KBM-7 (cell line): ENCODE data around the gene CCDC82.
A peak's percentile ranks its signal among the peaks of the same experiment; 100 is the strongest.

ENCODE experiments used
- DNase-seq: peaks from one replicate; pipeline ENCODE4 v3.0.0-alpha.2; 2015
- in situ Hi-C: fragments of 300-500 bp; cut with MboI; formaldehyde crosslinking; loops from 2 replicates; pipeline ENCODE4 v1.14.3; 2020; ENCODE audit warnings: low sequenced_read_pairs, low pct_unique_long_range_greater_than_20kb, mixed read lengths

The CCDC82 gene

DNA sequence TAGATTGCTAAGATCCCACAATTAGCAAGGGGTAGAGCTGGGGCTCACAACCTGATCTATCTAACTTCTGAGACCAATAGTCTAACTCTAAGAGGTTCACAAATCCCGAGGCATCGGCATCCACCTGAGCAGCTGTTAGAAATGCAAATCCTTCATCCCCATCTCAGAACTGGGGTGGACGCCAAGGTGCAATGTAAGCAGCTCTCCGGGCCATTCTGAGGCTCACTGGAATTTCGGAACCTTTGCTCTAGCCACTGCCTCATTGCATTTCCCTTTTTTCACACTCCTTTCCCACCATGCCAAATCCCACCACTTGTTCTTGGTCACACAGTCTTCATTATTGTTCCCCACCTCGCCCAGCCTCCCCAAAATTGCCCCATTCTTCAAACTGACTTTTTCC lies 76.5 kb downstream of the CCDC82 start:
- in situ Hi-C loops, result no loop called here
- DNase-seq, result peak; percentile 33

DNA sequence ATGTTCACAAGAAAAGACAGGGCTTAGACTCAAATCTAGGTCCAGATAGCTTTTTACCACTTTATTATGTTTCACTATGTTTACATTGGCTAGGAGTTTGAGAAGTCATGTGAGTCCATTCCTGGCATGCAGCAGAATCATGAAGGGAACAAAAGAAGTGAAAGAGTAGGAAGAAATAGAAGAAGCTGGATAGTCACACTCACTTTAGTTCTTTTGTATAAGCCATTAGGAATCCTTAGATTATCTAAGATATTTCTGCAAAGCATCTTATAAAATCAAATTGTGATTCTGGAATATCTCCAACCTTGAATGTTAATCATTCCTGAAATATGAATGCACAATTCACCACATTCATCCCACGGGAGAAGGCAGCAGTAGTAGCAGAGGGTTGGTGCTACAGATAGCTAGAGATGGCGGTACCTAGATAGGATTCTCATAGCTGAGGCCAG lies 78.6 kb downstream of the CCDC82 start:
- in situ Hi-C loops, result no loop called here
- no peak for DNase-seq

DNA sequence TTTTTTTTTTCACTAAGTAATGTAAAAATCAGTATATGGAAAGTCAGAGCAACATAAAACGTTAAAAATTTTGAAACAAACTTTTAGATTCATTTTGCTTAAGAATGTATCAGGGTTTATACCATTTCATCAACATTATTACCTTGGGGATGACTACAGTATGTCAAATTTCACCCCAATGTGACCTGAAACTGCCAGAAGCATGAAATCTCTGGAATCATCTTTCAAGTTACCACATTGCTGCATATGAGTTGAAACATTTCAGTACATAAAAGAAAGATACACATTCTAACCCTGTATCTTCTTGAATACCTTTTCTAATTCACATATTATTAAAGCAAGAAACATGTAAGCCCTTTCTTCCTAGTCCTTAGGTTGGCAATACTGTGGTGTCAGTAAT lies 79.5 kb downstream of the CCDC82 start:
- no peak for DNase-seq
- in situ Hi-C loops, result no loop called here

DNA sequence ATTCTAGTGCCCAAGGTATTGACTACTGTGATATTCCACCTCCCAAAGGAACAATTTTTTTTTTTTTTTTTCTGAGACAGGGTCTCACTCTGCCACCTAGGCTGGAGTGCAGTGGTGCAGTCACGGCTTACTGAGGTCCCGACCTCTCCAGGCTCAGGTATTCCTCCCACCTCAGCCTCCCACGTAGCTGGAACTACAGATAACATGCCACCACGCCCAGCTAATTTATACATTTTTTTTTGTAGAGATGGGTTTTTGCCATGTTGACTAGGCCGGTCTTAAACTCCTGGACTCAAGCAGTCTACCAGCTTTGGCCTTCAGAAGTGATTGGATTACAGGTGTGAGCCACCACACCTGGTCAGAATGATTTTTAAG lies 80.1 kb downstream of the CCDC82 start:
- in situ Hi-C loops, result no loop called here
- no peak for DNase-seq

DNA sequence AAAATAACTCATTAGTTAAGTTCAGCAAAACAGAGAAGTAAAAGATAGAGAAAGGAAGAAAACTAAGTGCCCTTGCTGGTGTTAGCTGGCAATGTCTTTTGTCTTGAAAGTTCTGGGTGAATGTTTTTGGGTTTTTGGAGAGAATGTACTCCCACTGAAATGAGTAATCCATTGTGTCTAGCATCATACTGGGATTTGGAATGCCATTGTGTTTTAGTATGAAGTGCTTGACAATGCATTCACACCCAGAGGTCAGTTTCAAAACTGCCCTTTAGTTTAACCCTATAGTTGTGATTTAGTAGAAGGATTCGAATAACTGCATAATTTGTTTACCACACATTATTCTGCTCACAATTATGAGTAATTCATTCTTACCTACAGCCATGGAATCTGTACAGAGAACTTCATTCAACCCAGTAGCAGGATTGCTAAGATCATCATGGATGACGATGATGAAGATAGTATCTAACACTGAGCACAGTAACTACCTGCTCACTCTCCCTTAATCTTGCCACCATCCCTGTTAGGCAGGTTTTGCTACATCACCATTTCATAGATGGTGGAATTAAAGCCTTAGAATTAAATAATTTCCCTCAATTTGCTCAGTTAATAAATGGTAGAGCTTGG lies 80.6 kb downstream of the CCDC82 start:
- in situ Hi-C loops, result no loop called here
- no peak for DNase-seq

DNA sequence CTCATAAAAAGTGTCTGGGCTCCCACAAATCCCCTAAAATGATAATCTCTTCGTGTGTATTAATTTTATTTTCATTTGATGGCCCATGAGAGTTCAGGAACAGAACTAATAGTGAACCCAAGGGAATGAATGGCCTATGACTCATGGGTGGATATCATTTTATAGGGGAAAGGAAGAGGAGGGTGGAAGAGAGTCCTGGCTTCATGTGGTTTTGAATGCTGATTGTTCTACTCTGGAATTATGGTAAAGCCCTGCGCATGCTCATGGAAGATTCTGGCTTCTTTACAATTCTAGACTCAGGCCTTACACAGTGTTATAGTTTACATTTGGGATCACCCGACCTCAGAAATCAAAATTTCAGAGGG lies 82.0 kb downstream of the CCDC82 start:
- DNase-seq, result no peak

DNA sequence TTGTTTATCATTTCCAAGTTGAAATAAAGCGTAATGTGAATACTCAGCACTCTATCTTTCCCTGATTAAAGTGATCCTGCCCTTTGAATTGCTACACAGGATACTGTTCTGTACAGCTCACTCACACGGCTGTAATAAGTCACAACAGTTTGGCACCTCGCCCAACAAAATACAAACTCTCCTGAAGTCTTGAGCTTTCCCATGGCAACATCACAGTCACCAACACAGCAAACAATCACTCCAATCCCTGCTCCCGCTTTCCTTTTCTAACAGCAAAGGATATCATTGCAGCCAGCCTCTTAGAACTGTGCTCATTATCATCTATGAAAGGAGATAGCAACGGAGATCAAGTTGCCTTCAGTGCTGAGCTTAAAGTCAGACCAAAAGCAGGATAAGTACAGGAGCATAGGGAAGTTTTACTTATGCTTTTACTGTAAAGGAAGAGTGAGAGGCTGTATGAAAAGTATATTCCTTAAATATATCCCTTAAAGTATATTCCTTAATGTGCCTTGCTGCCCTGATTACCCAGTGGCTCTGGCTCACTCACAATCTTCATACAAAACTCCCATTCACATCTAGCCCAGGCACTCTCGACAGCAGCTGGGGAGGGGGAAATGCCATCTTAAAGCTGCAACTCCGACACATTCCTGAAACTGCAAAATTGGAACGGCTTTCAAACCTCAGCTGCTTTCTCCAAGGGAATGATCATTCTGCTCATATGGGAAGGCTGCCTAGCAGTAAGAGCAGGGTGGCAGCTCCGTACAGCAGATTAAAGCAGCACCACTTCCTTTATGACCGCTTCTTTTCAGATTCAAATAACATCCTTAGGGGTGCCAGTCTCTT lies 82.6 kb downstream of the CCDC82 start:
- DNase-seq, result no peak
- in situ Hi-C loops, result no loop called here

More for the DNA sequence above, 82.0 kb downstream of the CCDC82 start:
- in situ Hi-C loops, result no loop called here

DNA sequence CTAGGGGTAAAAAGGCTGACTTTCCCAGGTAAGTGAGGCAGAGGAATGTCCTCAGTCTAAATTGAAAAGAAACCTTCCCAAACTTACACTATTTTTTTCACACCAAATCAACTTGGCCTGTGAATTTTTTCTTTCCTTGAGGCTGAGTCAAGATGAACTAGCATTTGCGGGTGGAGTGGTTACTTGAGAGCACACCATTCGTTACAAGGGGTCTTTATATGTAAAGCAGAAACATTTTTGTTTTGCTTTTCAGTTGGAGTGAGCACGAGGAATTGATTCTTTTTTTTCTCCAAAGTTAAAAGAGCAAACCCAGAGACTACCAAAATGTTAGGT lies 83.1 kb downstream of the CCDC82 start:
- DNase-seq, result no peak
- in situ Hi-C loops, result no loop called here

DNA sequence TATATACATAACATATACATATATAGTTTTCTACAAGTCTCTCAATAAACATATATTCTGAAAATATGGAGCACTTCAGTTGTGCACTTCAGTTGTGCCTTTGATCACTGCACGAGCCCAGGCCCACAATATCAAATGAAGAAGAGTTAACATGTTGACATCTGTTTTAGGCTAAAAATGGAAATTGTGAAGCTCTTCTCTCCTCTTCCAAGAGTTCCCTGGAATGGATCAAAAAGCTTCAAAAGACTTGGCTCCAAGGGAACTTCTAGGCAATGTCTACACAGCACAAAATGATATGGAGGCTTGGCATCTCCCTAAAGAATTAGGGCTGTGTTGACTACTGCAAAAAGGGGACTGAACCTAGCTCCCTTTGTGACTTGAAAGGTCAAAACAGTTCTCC lies 83.6 kb downstream of the CCDC82 start:
- DNase-seq, result no peak
- in situ Hi-C loops, result no loop called here

DNA sequence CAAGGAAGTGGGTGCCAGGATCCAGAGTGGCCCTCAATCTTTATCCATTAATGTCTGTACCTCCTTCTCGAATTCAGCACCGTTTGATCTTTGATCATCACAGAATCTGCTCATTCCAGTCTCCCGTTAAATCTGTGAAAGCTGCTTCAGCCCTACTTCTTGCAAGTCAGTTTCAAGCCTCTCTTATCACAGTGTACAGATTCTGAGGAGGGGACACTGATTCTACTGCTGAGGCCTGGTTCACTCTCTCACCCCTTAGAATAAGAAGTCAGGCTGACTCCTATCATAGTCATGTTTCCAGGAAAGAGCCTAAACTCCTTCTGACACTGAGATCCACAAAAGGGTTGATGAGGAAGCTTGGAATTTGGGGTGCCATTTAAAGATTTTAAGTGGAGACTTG lies 85.7 kb downstream of the CCDC82 start:
- in situ Hi-C loops, result no loop called here
- no peak for DNase-seq

DNA sequence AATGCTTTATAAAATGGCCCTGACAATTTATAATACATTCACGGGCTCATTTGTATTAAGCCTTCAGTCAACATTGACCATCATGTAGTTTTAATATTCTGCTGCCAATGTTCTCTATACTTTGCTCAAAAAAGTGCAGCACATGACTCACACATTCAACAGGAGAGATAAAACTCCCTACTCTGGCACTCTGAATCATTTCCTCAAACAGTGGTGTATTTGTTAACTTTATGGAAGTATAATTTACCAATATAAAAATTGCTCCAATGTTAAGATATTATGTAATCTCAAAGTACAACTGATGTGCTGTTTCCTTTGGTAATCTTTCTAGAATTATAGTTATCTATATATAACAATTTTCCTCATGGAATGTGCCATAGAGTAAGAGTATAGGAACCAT lies 86.6 kb downstream of the CCDC82 start:
- no peak for DNase-seq
- in situ Hi-C loops, result no loop called here
